Renal cortex interstitium (tissue), 11 donors: ENCODE data around the gene FBXO10. TPM values are rescaled to one million over a fixed set of nuclear protein-coding genes. Genes with fewer than 3 reads are reported as not detected.
"Not testable (repeated sequence)": the region's sequence is repeated elsewhere in the genome, so short reads cannot be mapped to it uniquely, and the experiment has no call there.

Experiments
- DNase-seq, 11 donors: peaks; one replicate each; pipeline ENCODE4 v3.0.0-alpha.2; 2013; ENCODE audit warnings: low read depth in 9 of 11, low spot score in 4 of 11; ENCODE audit errors: extremely low read depth in 1 of 11
- polyA plus RNA-seq, 3 donors: library from polyadenylated mRNA; unstranded; fragments of 120-200 nt; gene quantifications; one replicate each; pipeline ENCODE4 v1.2.1, GENCODE V29; 2013; ENCODE audit not compliant: insufficient read length in 3 of 3

FBXO10 gene
- polyA plus RNA-seq, 3 donors = 13.2 to 14.7 (median 13.2) TPM

- not testable (repeated sequence) for DNase-seq
Observed at GRCh38 chr9:37467530-37467929, 108.7 kb downstream of the FBXO10 start.

- peak in 9 of 11 donors; percentile 56 to 80 (median 62) for DNase-seq
Observed at GRCh38 chr9:37466037-37466709, 110.0 kb downstream of the FBXO10 start.

- peak; percentile 98 to 100 (median 99) for DNase-seq
Observed at GRCh38 chr9:37465249-37466036, 110.7 kb downstream of the FBXO10 start, which contains the start of gene ZBTB5. TSS of gene ZBTB5 (minus strand) at chr9:37465450. CDS start at chr9:37442551, 22,899 bp downstream.

- DNase-seq = peak in 4 of 11 donors; percentile 41 to 62 (median 54)
Observed at GRCh38 chr9:37464426-37465248, 111.5 kb downstream of the FBXO10 start.

GRCh38 chr9:37464006-37464405, 112.2 kb downstream of the FBXO10 start:
- DNase-seq = no peak

Other genes with a start within 250 kb of the FBXO10 start
- gene GRHPR, start 153.7 kb downstream of the FBXO10 start, polyA plus RNA-seq = 100 to 1,000 TPM; 120 to 142 (median 135) TPM
- 10 to 100 TPM; 32.5 to 33.7 (median 33.0) TPM for gene ZBTB5, start 110.9 kb downstream of the FBXO10 start, polyA plus RNA-seq
- 10 to 100 TPM; 23.3 to 26.8 (median 25.9) TPM for gene POLR1E, start 90.4 kb downstream of the FBXO10 start, polyA plus RNA-seq
- 100 to 1,000 TPM; 101 to 132 (median 131) TPM for gene TOMM5, start 16.2 kb upstream of the FBXO10 start, polyA plus RNA-seq
- 1 to 10 TPM in 2 of 3 donors, under 1 TPM in 1; 0.88 to 1.1 (median 1.0) TPM for gene FRMPD1, start 74.6 kb upstream of the FBXO10 start, polyA plus RNA-seq
- 10 to 100 TPM; 12.8 to 23.9 (median 16.9) TPM for gene TRMT10B, start 177.4 kb upstream of the FBXO10 start, polyA plus RNA-seq
- 10 to 100 TPM; 43.7 to 45.2 (median 45.0) TPM for gene EXOSC3, start 208.7 kb upstream of the FBXO10 start, polyA plus RNA-seq
- 10 to 100 TPM; 31.9 to 36.9 (median 32.2) TPM for gene DCAF10, start 224.4 kb upstream of the FBXO10 start, polyA plus RNA-seq